RWPE2 (cell line): ENCODE measurements around the gene RAB44.

Experiments
- ATAC-seq: fragments of 200-7000 bp; cut with Tn5 transposase; 3 replicates; pipeline ENCODE4 v1.9.1; 2021; ENCODE audit warnings: low read depth
- DNase-seq: peaks from one replicate; pipeline ENCODE4 v3.0.0-alpha.2; 2020; ENCODE audit warnings: low spot score
- H3K27ac ChIP-seq: fragments of 450-650 bp; 2 replicates; pipeline ENCODE4 v1.5.1; 2017; ENCODE audit warnings: mild to moderate bottlenecking; ENCODE audit not compliant: poor library complexity, severe bottlenecking
- H3K27me3 ChIP-seq: fragments of 250-450 bp; sonication (Bioruptor Pico); 2 replicates; pipeline ENCODE4 v1.5.1; 2021; ENCODE audit warnings: mild to moderate bottlenecking, moderate library complexity; ENCODE audit not compliant: insufficient read depth, poor library complexity, severe bottlenecking
- H3K36me3 ChIP-seq: fragments of 250-450 bp; sonication (Bioruptor Pico); 2 replicates; pipeline ENCODE4 v1.5.1; 2020; ENCODE audit warnings: low read depth, mild to moderate bottlenecking, moderate library complexity
- H3K4me1 ChIP-seq: fragments of 250-450 bp; sonication (Bioruptor Pico); 2 replicates; pipeline ENCODE4 v1.5.1; 2021; ENCODE audit warnings: mild to moderate bottlenecking, moderate library complexity; ENCODE audit not compliant: insufficient read depth, poor library complexity, severe bottlenecking
- H3K4me3 ChIP-seq: fragments of 250-450 bp; sonication (Bioruptor Pico); 2 replicates; pipeline ENCODE4 v1.5.1; 2021; ENCODE audit warnings: mild to moderate bottlenecking, moderate library complexity; ENCODE audit not compliant: severe bottlenecking
- H3K9me3 ChIP-seq: fragments of 250-450 bp; sonication (Bioruptor Pico); 2 replicates; pipeline ENCODE4 v1.5.1; 2021; ENCODE audit warnings: mild to moderate bottlenecking, moderate library complexity; ENCODE audit not compliant: severe bottlenecking
- CTCF ChIP-seq: fragments of 450-650 bp; IDR thresholded peaks from one replicate; pipeline ENCODE4 v1.5.1; 2017; ENCODE audit warnings: mild to moderate bottlenecking, moderate library complexity; ENCODE audit not compliant: poor library complexity, severe bottlenecking

Gene RAB44

GRCh38 chr6:36753671-36754405 lies 56.2 kb downstream of the RAB44 start:
- DNase-seq, result no peak
- no peak for TF ChIP-seq CTCF
- peaks cover 20% of the 10 kb centered on the region for H3K4me1 ChIP-seq
- no peak overlapping the region for H3K4me3 ChIP-seq
- no peak for ATAC-seq
- no peaks in the 10 kb centered on the region for H3K9me3 ChIP-seq
- no peak overlapping the region for H3K27ac ChIP-seq
- no peaks in the 10 kb centered on the region for H3K27me3 ChIP-seq
- no peaks in the 10 kb centered on the region for H3K36me3 ChIP-seq

- Histone ChIP-seq H3K36me3 (no peaks in the 10 kb centered on the region), H3K4me3 (no peak overlapping the region), H3K9me3 (no peaks in the 10 kb centered on the region), H3K27me3 (no peaks in the 10 kb centered on the region), H3K4me1 (peaks cover 20% of the 10 kb centered on the region), H3K27ac (no peak overlapping the region)
- no peak for TF ChIP-seq CTCF
- ATAC-seq, result no peak
- DNase-seq, result no peak
These were observed 57.2 kb downstream of the RAB44 start for GRCh38 chr6:36754582-36755434.

GRCh38 chr6:36755435-36756348 lies 58.1 kb downstream of the RAB44 start:
- Histone ChIP-seq H3K27me3 (no peaks in the 10 kb centered on the region), H3K9me3 (no peaks in the 10 kb centered on the region), H3K4me1 (peaks cover 20% of the 10 kb centered on the region), H3K4me3 (no peak overlapping the region), H3K36me3 (no peaks in the 10 kb centered on the region), H3K27ac (no peak overlapping the region)
- no peak for DNase-seq
- no peak; the same call in 2 of the 3 replicates for ATAC-seq
- TF ChIP-seq CTCF, result no peak

- Histone ChIP-seq H3K4me3 (no peak overlapping the region), H3K4me1 (peaks cover 19% of the 10 kb centered on the region)
These were observed 59.2 kb downstream of the RAB44 start for GRCh38 chr6:36756786-36757185.

More at GRCh38 chr6:36756786-36757185, 59.2 kb downstream of the RAB44 start:
- no peaks in the 10 kb centered on the region for H3K9me3 ChIP-seq
- DNase-seq (no peak), ATAC-seq (no peak)
- no peaks in the 10 kb centered on the region for H3K36me3 ChIP-seq
- TF ChIP-seq CTCF, result no peak
- H3K27ac ChIP-seq, result no peak overlapping the region
- no peaks in the 10 kb centered on the region for H3K27me3 ChIP-seq
